ENCODE data around the gene VAX1. TPM values are rescaled to one million over a fixed set of nuclear protein-coding genes. Genes with fewer than 3 reads are reported as not detected.

VAX1 gene
- total RNA-seq, 3 donors from 2014 or later (not counting 1 experiment from before 2014, with no cell fraction given): not detected

DNA sequence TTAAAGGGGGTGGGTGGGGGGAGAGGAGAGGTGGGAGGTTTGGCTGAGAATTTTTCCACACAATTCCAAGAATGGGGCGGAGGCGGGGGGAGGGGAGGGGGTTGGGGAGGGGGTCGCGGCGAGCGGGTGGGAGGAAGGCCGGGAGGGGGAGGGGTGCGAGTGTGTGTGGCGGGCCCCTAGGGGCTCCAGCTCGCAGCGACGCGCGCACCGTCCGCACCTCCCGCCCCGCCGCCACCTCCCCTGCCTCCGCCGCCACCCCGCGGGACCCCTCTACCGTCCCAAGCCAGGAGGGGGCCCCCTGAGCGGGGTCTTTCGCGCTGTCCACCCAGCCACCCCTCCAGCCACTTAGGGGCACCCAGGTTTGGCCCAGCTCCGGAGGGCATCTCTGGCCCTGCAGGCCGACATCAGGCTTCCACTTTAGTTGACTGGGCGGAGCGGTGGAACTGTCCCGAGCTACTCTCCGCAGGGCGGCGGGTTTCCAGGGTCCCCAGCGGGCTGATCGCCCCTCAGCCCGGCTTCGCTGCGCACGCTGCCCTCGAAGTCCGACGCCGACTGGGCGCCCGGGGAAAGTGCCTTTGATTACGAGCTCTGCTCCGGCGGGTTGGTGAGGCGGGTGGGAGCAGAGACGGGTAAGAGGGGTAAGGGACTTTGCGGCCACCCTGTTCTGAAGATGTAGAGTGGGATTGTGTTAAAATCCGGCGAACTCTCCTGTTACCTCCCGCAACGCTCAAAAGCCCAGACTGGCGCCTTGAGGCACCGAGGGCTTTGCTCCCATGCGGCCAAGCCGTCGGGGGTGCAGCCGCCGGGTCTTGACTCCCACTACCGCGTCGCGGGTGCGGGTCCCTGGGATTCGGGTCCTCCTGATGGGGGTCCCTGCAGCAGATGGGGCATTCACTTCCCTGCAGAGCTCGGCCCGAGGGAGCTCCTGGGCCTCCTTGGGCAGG lies 1.8 kb upstream of the VAX1 start:
- WGBS (ENCODE audit: insufficient coverage): 13% methylated on average over 67 of the region's 72 CpGs
- no peak for TF ChIP-seq CTCF (IDR thresholded peaks at IDR 0.05)
- peaks cover 3% of the 10 kb centered on the region for H3K4me1 ChIP-seq (ENCODE audit: control insufficient read depth, insufficient read depth, low read length)

GRCh38 chr10:117138838-117139580 lies 939 bp upstream of the VAX1 start:
- no peaks in the 10 kb centered on the region for H3K9me3 Mint-ChIP-seq
- TF ChIP-seq CTCF (IDR thresholded peaks at IDR 0.05): no peak
- H3K27ac Mint-ChIP-seq: no peak overlapping the region

More for the DNA sequence above, 1.8 kb upstream of the VAX1 start:
- peaks cover 45 to 54% of the 10 kb centered on the region in 2 donors for H3K27me3 Mint-ChIP-seq (ENCODE audit: low read depth in 2 of 2)
- intact Hi-C loops (cut with micrococcal nuclease): no loop called here
- H3K9me3 ChIP-seq (ENCODE audit: control insufficient read depth, insufficient read depth, low read length): no peaks in the 10 kb centered on the region
- H3K36me3 Mint-ChIP-seq: no peaks in the 10 kb centered on the region
- no peak overlapping the region for H3K4me3 ChIP-seq (ENCODE audit: low read length)
- peaks cover 0 to 4% of the 10 kb centered on the region in 2 donors for H3K4me1 Mint-ChIP-seq
- no peak overlapping the region for H3K27ac ChIP-seq (ENCODE audit: low read length)
- ATAC-seq (no peak), DNase-seq (no peak)
- H3K27ac Mint-ChIP-seq: no peak overlapping the region
- H3K27me3 ChIP-seq (ENCODE audit: control insufficient read depth, insufficient read depth, low read length): peaks cover 35% of the 10 kb centered on the region
- no peaks in the 10 kb centered on the region for H3K9me3 Mint-ChIP-seq
- no peak overlapping the region for H3K4me3 Mint-ChIP-seq
- H3K36me3 ChIP-seq (ENCODE audit: control insufficient read depth, insufficient read depth, low read length): no peaks in the 10 kb centered on the region

DNA sequence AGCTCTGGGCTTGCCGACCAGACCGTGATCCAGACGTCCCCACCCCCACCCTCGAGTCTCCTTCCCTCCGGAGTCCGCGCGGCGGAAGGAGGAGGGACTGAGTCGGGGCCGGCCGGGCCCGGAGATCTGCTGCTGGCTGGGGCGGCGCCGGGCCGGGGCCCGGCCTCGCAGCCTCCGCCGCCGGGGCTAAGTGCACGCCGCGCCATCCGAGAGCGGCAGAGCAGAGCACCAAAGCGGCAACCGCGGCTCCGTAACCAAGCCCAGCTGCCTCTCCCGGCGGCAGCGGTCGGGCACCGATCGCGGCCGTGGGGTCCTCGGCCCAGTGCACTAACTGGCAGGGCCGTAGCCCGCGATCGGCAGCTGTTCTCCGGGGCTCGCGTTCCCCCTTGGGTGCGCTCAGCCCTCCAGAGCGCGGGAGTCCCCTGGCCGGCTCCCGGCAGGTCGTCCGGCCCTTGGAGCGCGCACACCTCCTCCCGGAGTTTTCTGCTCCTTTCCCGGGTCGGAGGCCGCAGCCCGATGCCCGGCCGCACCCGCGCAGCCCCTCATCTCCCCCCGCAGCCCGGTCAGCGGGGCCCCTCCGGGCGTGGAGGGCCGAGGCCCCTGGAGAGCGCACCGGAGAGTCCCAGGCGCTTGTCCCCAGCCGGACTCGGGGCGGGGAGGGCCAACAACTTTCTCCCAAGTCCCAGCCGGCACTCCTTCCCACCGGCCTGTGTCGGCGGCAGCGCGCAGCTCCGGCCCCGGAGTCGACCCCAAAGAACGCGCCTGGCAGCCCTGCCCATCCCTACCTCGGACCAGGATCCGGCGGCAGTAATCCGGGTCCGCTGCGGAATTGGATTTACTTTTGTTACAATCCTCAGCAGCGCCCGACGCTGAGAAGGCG lies 799 bp downstream of the VAX1 start:
- Histone ChIP-seq H3K27ac (ENCODE audit: low read length) (no peak overlapping the region), H3K9me3 (ENCODE audit: control insufficient read depth, insufficient read depth, low read length) (no peaks in the 10 kb centered on the region), H3K27me3 (ENCODE audit: control insufficient read depth, insufficient read depth, low read length) (peaks cover 47% of the 10 kb centered on the region), H3K4me1 (ENCODE audit: control insufficient read depth, insufficient read depth, low read length) (peaks cover 3% of the 10 kb centered on the region), H3K36me3 (ENCODE audit: control insufficient read depth, insufficient read depth, low read length) (no peaks in the 10 kb centered on the region), H3K4me3 (ENCODE audit: low read length) (no peak overlapping the region)
- Mint-ChIP-seq H3K36me3 (peaks cover 9% of the 10 kb centered on the region), H3K4me1 (peaks cover 2 to 6% of the 10 kb centered on the region in 2 donors), H3K9me3 (no peaks in the 10 kb centered on the region), H3K27ac (no peak overlapping the region), H3K4me3 (no peak overlapping the region), H3K27me3 (ENCODE audit: low read depth in 2 of 2) (peaks cover 53 to 58% of the 10 kb centered on the region in 2 donors)
- ATAC-seq (no peak), DNase-seq (no peak)
- intact Hi-C loops (cut with micrococcal nuclease): no loop called here
- 3% methylated on average over 98 of the region's 98 CpGs for WGBS (ENCODE audit: insufficient coverage)
- TF ChIP-seq CTCF (IDR thresholded peaks at IDR 0.05): no peak

More at GRCh38 chr10:117138838-117139580, 939 bp upstream of the VAX1 start:
- no peaks in the 10 kb centered on the region for H3K9me3 ChIP-seq (ENCODE audit: control insufficient read depth, insufficient read depth, low read length)
- peaks cover 3% of the 10 kb centered on the region for H3K4me1 ChIP-seq (ENCODE audit: control insufficient read depth, insufficient read depth, low read length)
- ATAC-seq (no peak), DNase-seq (no peak)
- no peak overlapping the region for H3K4me3 Mint-ChIP-seq
- peaks cover 47 to 54% of the 10 kb centered on the region in 2 donors for H3K27me3 Mint-ChIP-seq (ENCODE audit: low read depth in 2 of 2)
- 7% methylated on average over 13 of the region's 19 CpGs for WGBS (ENCODE audit: insufficient coverage)
- H3K4me1 Mint-ChIP-seq: peaks cover 0 to 4% of the 10 kb centered on the region in 2 donors
- intact Hi-C loops (cut with micrococcal nuclease): no loop called here
- H3K36me3 ChIP-seq (ENCODE audit: control insufficient read depth, insufficient read depth, low read length): no peaks in the 10 kb centered on the region
- no peaks in the 10 kb centered on the region for H3K36me3 Mint-ChIP-seq
- H3K27me3 ChIP-seq (ENCODE audit: control insufficient read depth, insufficient read depth, low read length): peaks cover 36% of the 10 kb centered on the region
- H3K4me3 ChIP-seq (ENCODE audit: low read length): no peak overlapping the region
- no peak overlapping the region for H3K27ac ChIP-seq (ENCODE audit: low read length)

All from natural killer cell (primary cell).